SU-DHL-6 (cell line): ENCODE results near the gene VAT1.

ENCODE experiments used
- H2AFZ ChIP-seq: fragments of 200-600 bp; sonication (generic); 2 replicates; pipeline ENCODE4 v1.6.1; 2014; ENCODE audit warnings: low read depth, mild to moderate bottlenecking, moderate library complexity, mixed read lengths, antibody characterized with exemption, low read length; ENCODE audit not compliant: severe bottlenecking
- H3F3A ChIP-seq: fragments of 200-600 bp; shearing (Covaris generic); 2 replicates; pipeline ENCODE4 v1.6.0; 2016; ENCODE audit warnings: antibody characterized with exemption, mild to moderate bottlenecking; ENCODE audit not compliant: insufficient read depth
- H3K27ac ChIP-seq: fragments of 200-600 bp; sonication (generic); 2 replicates; pipeline ENCODE4 v1.5.1; 2016; ENCODE audit warnings: low read depth, mild to moderate bottlenecking, low read length, moderate library complexity, mixed read lengths
- H3K27me3 ChIP-seq: fragments of 200-600 bp; sonication (generic), shearing (Covaris generic); 2 replicates; pipeline ENCODE4 v1.6.0; 2014; ENCODE audit warnings: mild to moderate bottlenecking, low read length
- H3K36me3 ChIP-seq: fragments of 200-600 bp; sonication (generic); 2 replicates; pipeline ENCODE4 v1.6.1; 2014; ENCODE audit warnings: mild to moderate bottlenecking, low read length, mixed read lengths
- H3K4me2 ChIP-seq: fragments of 300-600, 200-600 bp; shearing (Covaris generic), sonication (generic); 2 replicates; pipeline ENCODE4 v1.6.0; 2014; ENCODE audit warnings: low read length, low read depth, mild to moderate bottlenecking; ENCODE audit not compliant: poor library complexity, severe bottlenecking
- H3K4me3 ChIP-seq: fragments of 200-600 bp; sonication (generic); 2 replicates; pipeline ENCODE4 v1.5.1; 2014; ENCODE audit warnings: antibody characterized with exemption, low read length, mild to moderate bottlenecking, mixed read lengths; ENCODE audit not compliant: insufficient read depth, poor library complexity, severe bottlenecking
- H3K79me2 ChIP-seq: fragments of 200-600 bp; sonication (generic); 2 replicates; pipeline ENCODE4 v1.6.1; 2014; ENCODE audit warnings: mild to moderate bottlenecking, low read length, moderate library complexity; ENCODE audit not compliant: insufficient read depth
- H3K9ac ChIP-seq: fragments of 200-600 bp; sonication (generic); 2 replicates; pipeline ENCODE4 v1.7.0; 2014; ENCODE audit warnings: mild to moderate bottlenecking, low read length
- H3K9me2 ChIP-seq: fragments of 200-600 bp; sonication (generic); replicated peaks from 2 replicates; pipeline ENCODE4 v1.6.1; 2014; ENCODE audit warnings: low read length; ENCODE audit not compliant: insufficient read depth
- H3K9me3 ChIP-seq: fragments of 200-600 bp; sonication (generic); 2 replicates; pipeline ENCODE4 v1.6.1; 2014; ENCODE audit warnings: low read length, mixed read lengths; ENCODE audit not compliant: insufficient read depth
- H4K20me1 ChIP-seq: fragments of 200-600 bp; sonication (generic); 2 replicates; pipeline ENCODE4 v1.6.1; 2014; ENCODE audit warnings: low read depth, mild to moderate bottlenecking, antibody characterized with exemption, low read length, moderate library complexity, mixed read lengths
- EZH2phosphoT487 ChIP-seq: fragments of 200-600 bp; sonication (generic), shearing (Covaris generic); conservative IDR thresholded peaks from 2 replicates; pipeline ENCODE4 v1.6.1; 2018; ENCODE audit warnings: mild to moderate bottlenecking, antibody characterized with exemption, low read length, moderate library complexity, mixed read lengths
- TF ChIP-seq, protein P1 (sequence below): fragments of 200-600 bp; sonication (generic); IDR thresholded peaks from one replicate; pipeline ENCODE4 v1.5.1; 2017; ENCODE audit warnings: antibody characterized with exemption, mild to moderate bottlenecking, low read length, moderate library complexity; ENCODE audit not compliant: insufficient read depth, poor library complexity, severe bottlenecking

The VAT1 gene

DNA sequence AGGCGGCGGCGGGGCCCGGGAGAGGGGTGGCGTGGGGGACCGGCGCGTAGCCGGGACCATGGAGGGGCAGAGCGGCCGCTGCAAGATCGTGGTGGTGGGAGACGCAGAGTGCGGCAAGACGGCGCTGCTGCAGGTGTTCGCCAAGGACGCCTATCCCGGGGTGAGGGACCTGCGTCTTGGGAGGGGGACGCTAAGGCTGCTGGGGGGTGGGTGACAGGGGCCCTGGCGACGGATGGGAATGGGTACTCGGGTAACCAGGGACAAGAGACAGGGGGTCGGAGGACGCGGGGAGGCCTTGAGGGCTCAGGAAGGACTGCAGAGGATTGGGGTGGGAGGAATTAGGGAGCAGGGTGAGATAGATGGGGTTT, 3.1 kb upstream of the VAT1 start:
- Histone ChIP-seq H3F3A (no peaks in the 10 kb centered on the region; the same call in 1 of the 2 replicates), H3K9me2 (no peaks in the 10 kb centered on the region), H3K9me3 (no peaks in the 10 kb centered on the region), H4K20me1 (no peaks in the 10 kb centered on the region), H2AFZ (no peak overlapping the region), H3K36me3 (no peaks in the 10 kb centered on the region), H3K27me3 (no peaks in the 10 kb centered on the region), H3K79me2 (no peaks in the 10 kb centered on the region), H3K4me2 (no peak overlapping the region), H3K4me3 (no peak overlapping the region), H3K27ac (no peak overlapping the region), H3K9ac (no peak overlapping the region)
- TF ChIP-seq EZH2phosphoT487, result no peak
- TF ChIP-seq, protein P1, sequence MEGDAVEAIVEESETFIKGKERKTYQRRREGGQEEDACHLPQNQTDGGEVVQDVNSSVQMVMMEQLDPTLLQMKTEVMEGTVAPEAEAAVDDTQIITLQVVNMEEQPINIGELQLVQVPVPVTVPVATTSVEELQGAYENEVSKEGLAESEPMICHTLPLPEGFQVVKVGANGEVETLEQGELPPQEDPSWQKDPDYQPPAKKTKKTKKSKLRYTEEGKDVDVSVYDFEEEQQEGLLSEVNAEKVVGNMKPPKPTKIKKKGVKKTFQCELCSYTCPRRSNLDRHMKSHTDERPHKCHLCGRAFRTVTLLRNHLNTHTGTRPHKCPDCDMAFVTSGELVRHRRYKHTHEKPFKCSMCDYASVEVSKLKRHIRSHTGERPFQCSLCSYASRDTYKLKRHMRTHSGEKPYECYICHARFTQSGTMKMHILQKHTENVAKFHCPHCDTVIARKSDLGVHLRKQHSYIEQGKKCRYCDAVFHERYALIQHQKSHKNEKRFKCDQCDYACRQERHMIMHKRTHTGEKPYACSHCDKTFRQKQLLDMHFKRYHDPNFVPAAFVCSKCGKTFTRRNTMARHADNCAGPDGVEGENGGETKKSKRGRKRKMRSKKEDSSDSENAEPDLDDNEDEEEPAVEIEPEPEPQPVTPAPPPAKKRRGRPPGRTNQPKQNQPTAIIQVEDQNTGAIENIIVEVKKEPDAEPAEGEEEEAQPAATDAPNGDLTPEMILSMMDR, result no peak

DNA sequence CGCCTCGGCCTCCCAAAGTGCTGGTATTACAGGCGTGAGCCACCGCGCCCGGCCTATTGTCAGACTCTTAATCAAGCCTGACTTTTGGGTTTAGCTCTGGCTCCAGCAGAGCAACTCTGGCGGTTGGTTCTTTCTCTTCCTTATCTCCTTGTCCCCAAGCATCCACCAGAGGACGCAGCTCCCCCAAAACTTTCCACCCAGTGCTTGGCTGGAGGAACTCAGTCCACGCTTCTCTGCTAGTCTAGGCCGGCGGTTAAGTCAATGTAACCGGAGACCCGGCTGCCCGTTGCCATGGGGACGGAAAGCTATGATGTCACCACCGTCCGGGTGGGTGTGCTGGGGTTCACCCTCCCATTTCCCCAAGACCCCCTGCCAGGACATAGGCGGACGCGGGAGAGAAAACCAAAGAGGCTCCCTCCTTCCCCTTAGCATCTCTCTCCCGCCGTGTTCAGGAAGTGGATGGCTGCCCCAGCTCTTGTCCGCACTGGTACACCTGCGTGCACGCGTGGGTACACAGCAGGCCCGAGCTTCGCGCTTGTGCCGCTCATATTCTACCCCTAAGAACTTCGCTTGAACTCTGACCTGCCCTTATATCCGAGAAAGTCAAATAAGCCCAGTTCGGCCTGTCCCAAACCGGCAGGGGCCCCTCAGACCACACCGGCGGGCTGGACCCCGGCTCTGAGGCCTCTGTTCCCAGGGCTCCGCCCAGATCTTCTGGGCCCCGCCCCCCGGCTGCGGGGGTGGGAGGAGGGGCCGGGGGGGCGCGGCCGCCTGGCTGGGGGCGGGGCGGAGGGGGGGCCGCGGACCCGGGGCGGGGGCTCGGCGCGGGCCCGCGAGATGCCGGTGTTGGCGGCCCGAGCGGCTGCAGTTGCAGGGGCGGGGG, 2.5 kb upstream of the VAT1 start, which contains the start of gene RND2:
TSS of gene RND2 (plus strand) at position 825 of the 883 bp plus-strand sequence. CDS start 117 bp downstream, outside the sequence.
- H3F3A ChIP-seq, result no peaks in the 10 kb centered on the region; the same call in 1 of the 2 replicates
- peak within 1 kb of the TSS; percentile 57 for H3K4me2 ChIP-seq
- peak within 1 kb of the TSS; percentile 41 for H3K4me3 ChIP-seq
- no peaks in the 10 kb centered on the region for H3K36me3 ChIP-seq
- H3K9me3 ChIP-seq, result no peaks in the 10 kb centered on the region
- TF ChIP-seq, protein P1, result peak; percentile 66
- no peak for TF ChIP-seq EZH2phosphoT487
- H3K27ac ChIP-seq, result no peak within 1 kb of the TSS
- H2AFZ ChIP-seq, result peak within 1 kb of the TSS; percentile 33
- no peaks in the 10 kb centered on the region for H3K79me2 ChIP-seq
- no peaks in the 10 kb centered on the region for H3K9me2 ChIP-seq
- H4K20me1 ChIP-seq, result no peaks in the 10 kb centered on the region
- no peaks in the 10 kb centered on the region for H3K27me3 ChIP-seq
- peak within 1 kb of the TSS; percentile 24 for H3K9ac ChIP-seq

DNA sequence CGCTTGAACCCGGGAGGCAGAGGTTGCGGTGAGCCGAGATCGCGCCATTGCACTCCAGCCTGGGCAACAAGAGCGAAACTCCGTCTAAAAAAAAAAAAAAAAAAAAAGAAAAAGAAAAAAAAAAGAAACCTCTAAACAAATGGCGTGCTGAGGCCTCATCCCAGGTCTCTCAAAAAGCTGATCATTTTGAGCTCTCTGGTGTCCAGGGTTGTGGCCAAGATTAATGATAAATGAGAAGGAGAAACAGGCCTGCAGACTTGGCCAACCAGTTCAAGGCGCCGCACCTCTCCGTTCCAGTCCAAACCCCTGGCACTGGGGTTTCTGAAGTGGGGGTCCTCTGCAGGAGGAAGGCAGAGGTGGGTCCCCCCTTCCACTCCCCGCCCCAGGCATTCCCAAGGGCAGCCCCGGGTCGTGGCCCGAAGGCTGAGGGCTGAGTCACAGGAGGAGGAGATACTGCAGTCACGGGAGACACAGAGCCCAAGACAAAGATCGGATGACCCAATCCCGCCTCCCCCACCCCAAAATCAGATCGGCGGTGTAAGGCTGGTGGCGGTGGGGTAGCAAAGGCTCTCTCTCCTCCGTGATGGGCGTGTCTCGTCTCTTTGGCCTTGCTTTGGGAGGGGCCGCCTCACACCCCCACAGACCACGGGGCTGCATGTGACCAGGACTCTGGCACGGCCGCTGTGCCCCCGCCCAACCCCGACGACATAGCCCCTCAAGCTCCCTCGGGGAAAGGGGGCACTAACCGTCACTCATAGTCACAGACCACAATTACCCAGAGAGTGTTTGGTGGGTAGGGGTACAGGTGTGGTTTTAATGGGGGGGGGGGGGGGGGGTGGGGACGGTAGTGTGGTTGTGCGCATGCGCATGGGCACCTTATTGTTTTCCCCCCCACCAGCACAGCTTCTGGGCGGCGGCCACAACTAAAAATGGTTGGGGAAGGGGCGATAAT, 1.1 kb downstream of the VAT1 start:
- Histone ChIP-seq H3K9me2 (no peaks in the 10 kb centered on the region), H3K27me3 (no peaks in the 10 kb centered on the region), H3K36me3 (no peaks in the 10 kb centered on the region), H4K20me1 (no peaks in the 10 kb centered on the region), H3F3A (peaks cover 4% of the 10 kb centered on the region; the same call in 1 of the 2 replicates), H2AFZ (peak overlapping the region; percentile 85), H3K4me3 (peak overlapping the region; percentile 72), H3K9ac (peak overlapping the region; percentile 55), H3K9me3 (no peaks in the 10 kb centered on the region), H3K27ac (no peak overlapping the region), H3K4me2 (peak overlapping the region; percentile 66), H3K79me2 (no peaks in the 10 kb centered on the region)
- TF ChIP-seq, protein P1, result no peak
- TF ChIP-seq EZH2phosphoT487, result no peak
